HG03460 (cell line): ENCODE measurements around the gene TP53TG5.

Experiments used
- ATAC-seq: cut with Tn5 transposase; IDR thresholded peaks from one replicate; pipeline ENCODE4 v1.9.1; 2021; ENCODE audit not compliant: unreplicated experiment

The TP53TG5 gene

DNA sequence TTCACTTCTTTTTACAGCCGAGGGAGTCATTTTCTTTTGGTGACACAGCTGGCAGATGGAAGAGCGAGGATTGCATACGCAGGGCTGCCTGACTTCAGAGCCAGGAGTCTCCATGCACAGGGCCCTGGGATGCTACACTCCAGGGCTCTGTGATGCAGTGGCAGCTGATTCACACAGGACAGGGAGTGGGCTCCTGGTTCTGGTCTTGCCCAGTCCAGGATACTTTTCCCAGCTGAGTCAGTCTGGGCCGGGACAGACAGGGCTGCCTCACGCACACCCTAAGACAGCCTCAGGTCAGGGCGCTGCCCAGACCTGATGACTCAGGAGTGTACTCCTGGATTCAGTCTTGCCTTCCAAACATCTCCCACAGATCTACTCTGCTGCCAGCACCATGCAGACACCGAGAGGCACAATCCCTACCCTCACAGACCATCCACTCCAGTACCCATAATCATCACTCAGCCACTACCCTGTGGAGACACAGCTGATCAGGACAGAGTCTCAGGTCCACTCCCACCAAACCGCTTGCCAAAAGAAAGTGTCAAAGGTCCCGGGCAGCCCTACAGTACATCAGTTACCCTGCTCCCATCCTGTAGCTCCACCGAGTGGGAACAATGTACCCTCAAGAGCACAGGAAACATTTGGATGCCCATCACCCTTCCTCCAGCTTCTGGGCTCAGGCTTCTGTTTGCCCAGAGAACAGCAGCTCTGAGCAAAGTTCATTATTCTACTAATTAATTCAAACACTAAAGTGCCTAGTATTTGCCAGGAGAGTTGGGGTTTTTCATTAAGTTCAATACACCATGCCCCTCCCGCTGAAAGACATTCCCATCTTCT is 41.4 kb downstream of the TP53TG5 start:
- ATAC-seq, result no peak

DNA sequence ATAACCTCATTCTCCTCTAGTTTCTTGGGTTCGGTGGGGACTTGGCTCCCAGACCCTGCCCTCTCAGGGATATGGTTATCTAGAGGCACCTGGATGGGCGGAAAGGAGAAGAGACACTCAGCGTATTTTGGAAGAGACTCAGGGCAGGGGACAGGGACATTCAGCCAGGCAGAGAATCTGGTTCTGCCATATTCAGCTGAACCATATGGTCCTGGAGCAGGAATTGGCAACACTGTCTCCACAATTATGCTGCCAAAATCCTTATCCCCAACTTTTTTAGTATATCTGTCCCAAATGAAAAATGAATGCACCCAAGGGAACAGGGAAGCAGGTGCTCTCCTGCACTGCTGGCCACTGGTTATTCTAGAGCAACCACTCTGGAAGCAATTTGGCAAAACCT is 47.6 kb downstream of the TP53TG5 start:
- ATAC-seq, result no peak

DNA sequence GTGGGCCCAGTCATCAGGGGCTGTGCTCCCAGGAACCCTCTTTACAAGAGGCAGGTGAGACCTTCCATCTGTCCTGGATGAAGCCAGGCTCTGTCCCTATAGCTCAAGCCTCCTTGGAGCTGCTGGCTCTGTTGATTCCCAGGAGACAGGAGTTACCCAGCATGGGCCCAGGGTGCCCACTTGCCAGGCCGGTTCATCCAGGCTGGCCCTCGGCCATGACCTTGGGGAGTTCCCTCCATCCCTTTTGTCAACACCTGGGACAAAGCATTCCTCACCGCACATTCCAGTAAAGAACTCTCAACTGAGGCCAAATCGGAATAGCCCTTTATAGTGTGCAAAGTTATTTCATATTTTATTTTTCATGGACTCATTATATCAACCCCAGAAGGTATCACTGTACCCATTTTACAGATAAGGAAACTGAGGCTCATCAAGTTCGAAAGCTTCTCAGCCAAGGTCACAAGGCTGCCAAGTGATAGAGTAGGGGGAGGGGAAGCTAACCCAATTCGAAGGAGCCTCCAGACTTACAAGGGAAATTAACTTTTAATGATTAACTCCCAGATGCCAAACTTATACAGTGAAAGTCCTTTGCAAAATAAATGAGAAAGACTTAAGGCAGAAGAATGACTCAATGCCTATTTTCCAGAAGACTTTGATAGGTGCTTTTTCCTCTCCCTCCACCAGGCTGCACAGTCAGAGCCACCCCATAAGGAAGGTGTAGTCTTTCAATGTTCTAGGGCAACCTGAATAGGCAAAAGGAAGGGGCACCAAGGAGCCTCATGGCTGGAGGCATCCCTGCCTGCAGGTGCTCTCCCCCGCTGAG is 48.4 kb downstream of the TP53TG5 start:
- no peak for ATAC-seq

DNA sequence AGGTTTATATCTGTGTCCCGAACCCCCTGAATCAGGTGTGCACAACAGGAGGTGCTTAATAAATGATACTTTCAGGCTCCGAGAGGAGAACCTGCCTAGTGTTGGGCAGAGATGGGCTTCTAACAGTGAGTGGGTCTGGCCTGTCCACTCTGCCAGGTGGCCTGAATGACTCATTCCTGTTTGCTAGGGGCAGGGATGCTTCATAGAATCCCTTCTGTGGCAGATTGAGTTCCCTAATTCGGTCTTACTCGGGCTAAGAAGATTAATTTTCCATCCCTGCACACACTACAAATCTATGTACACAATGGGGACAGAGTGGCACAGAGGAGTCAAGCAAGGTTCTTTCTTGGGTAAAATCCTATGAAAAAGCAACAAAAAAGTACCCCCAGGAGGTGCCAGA is 49.7 kb downstream of the TP53TG5 start:
- no peak for ATAC-seq

DNA sequence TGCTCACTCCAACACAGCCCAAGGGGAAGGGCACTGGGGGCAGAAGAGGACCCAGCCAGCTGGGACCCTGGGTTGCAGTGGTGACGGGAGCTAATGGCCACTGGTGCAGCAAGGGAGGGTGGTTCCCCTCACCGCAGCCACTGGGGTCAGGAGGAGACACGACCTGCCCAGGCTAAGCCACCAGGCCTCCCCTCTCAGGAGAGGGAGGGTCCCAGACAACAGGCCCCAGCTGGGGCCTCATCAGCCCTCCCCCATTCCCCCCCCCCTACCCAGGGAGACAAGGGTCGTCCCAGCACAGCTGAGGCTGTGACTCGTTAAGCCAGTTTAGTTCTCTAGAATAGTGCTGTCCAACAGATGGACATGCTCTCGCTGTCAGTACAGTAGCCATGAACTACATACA is 52.8 kb downstream of the TP53TG5 start:
- ATAC-seq, result no peak

DNA sequence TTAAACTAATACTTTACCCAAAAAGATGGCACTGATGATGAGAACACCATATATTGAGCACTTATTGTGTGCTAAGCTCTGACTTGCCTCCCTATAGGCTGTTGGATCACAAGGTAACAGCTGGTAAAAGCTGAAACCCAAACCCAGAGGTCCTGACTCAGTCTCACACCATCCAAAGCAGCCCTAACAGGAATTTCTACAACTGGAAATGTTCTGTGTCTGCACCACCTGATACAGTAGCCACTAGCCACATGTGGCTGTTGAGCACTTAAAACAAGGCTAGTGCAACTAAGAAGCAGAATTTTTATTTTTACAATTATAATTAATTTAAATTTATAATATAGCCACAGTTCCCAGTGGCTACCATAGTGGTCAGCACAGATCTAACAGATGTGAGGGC is 54.4 kb downstream of the TP53TG5 start:
- no peak for ATAC-seq

DNA sequence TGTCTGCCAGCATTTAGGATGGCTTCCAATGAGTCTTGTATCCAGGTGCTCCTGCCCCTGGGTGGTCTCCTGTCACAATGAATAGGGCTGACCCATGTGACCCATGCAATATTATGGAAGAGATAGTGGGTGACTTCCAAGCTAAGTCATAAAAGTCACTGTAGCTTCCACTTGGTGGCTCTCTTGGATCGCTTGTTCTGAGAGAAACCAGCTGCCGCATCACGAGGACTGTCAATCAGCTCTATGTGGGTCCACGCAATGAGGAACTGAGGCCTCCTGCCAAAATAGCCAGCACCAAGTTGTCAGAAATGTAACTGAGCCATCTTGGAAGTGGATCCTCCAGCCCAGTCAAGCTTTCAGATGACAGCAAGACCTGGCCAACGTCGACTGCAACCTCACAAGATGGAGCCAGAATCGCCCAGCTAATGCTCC is 55.2 kb downstream of the TP53TG5 start:
- no peak for ATAC-seq
